Heart left ventricle (tissue), 16 donors: ENCODE data around the gene MS4A10. TPM values are rescaled to one million over a fixed set of nuclear protein-coding genes. Genes with fewer than 3 reads are reported as not detected.

Source experiments
- ATAC-seq, 4 donors: fragments of 200-7000 bp; cut with Tn5 transposase; one replicate each; pipeline ENCODE4 v1.9.1; 2020 to 2022; ENCODE audit warnings: moderate library complexity in 4 of 4, mild to moderate bottlenecking in 3 of 4, moderate number of reproducible peaks in 1 of 4
- DNase-seq, 5 donors: peaks; one replicate each; pipeline ENCODE4 v3.0.0-alpha.2; 2020
- H3K27ac ChIP-seq, 12 donors: fragments of 200-600 bp; sonication (generic) in 4 of 12; one replicate each; pipeline versions ENCODE4 v1.5.0 to v1.8.0; 2016 to 2022; ENCODE audit warnings: mild to moderate bottlenecking in 2 of 12
- H3K27me3 ChIP-seq, 9 donors: fragments of 200-600 bp; sonication (generic) in 2 of 9; one replicate each; pipeline versions ENCODE4 v1.5.1 to v1.8.0; 2016 to 2022; ENCODE audit warnings: mild to moderate bottlenecking in 3 of 9
- H3K36me3 ChIP-seq, 9 donors: fragments of 200-600 bp; sonication (generic) in 2 of 9; one replicate each; pipeline versions ENCODE4 v1.5.0 to v1.8.0; 2018 to 2022; ENCODE audit warnings: mild to moderate bottlenecking in 2 of 9
- H3K4me1 ChIP-seq, 12 donors: fragments of 200-600 bp; sonication (generic) in 4 of 12; one replicate each; pipeline versions ENCODE4 v1.5.0 to v1.8.0; 2016 to 2022; ENCODE audit warnings: mild to moderate bottlenecking in 3 of 12
- H3K4me3 ChIP-seq, 12 donors: fragments of 200-600 bp; sonication (generic) in 4 of 12; one replicate each; pipeline versions ENCODE4 v1.5.0 to v1.8.0; 2017 to 2022; ENCODE audit warnings: mild to moderate bottlenecking in 9 of 12, moderate library complexity in 4 of 12
- H3K9me3 ChIP-seq, 12 donors: fragments of 200-600 bp; sonication (generic) in 4 of 12; one replicate each; pipeline versions ENCODE4 v1.5.0 to v1.8.0; 2016 to 2022; ENCODE audit warnings: mild to moderate bottlenecking in 1 of 12
- POLR2A ChIP-seq, 2 donors: fragments of 450-650 bp; IDR thresholded peaks; one replicate each; pipeline ENCODE4 v1.6.1; 2017; ENCODE audit warnings: antibody characterized with exemption in 2 of 2, mild to moderate bottlenecking in 2 of 2, moderate library complexity in 2 of 2
- WGBS, 4 donors: extraction: QIAGEN DNeasy Blood & Tissue Kit in 2 of 4; methylation state at CpG; one replicate each; pipeline versions ENCODE4 v1.1.5 to v1.1.7; 2013 to 2018; 5-methylcytosine and 5-hydroxymethylcytosine counted together
- intact Hi-C, 10 donors: fragments of 100-400 bp; cut with DNase I; formaldehyde crosslinking; loops; one replicate each; pipeline versions ENCODE4 v1.11.1 to v1.14.2; 2022
- polyA plus RNA-seq, 2 donors: library from polyadenylated mRNA; stranded (reverse); fragments of 200-250 nt; gene quantifications; one replicate each; pipeline ENCODE4 v1.2.3, GENCODE V29; 2013
- total RNA-seq, 9 donors: library from RNA; depleted of rRNA in 2 of 9; stranded (reverse); fragments of >200 nt in 2 of 9; fragmentation: NEBNext Ultra II Directional in 3 of 9; extraction: Animal tissue kit (Norgen Biotek cat#: 25700) in 3 of 9; gene quantifications; one replicate each; pipeline versions ENCODE4 v1.1.0 to v1.2.4, GENCODE V29; 2016 to 2023
- TF ChIP-seq, protein P1 (sequence below), 12 donors: fragments of 200-600 bp; sonication (generic) in 4 of 12; IDR thresholded peaks; one replicate each; pipeline versions ENCODE4 v1.5.0 to v1.8.0; 2018 to 2022; ENCODE audit warnings: antibody characterized with exemption in 12 of 12, mild to moderate bottlenecking in 5 of 12
- donor health status: ischemic (EF 13 %, LVEDD 7.1; RV severe dilation, severe dysfunction).
- donor health status: healthy with polysubstance abuse.
- donor health status: DM: no; HTN: yes; CAD: no.
- donor health status: DM: no; HTN: no; CAD: no.
- donor health status: ischemic (EF 25% LVEDD 6.9; RV normal size, moderate dysfunction).
- donor health status: ischemic (EF 25% LVEDD 5.7; RV mildly dilated, moderate dysfunction).
- donor health status: healthy.
- donor health status: DM: yes; HTN: yes; CAD: no.
- donor health status: ischemic (EF 35%, LVEDD 5.7; RV mildly dilated, moderate dysfunction).
- donor health status: nonischemic (EF 11% LVEDD 7.7; RV severe dilation, severe dysfunction).
- donor health status: DM: yes; HTN: yes; CAD: no.
- donor health status: PGD.
- donor health status: ischemic (EF 29% LVEDD 5.4; RV normal size, mild dysfunction).
- donor health status: nonischemic (EF 23%, LVEDD 6.1; RV moderate dilation, normal function).

MS4A10 gene
- total and polyA plus RNA-seq, 11 donors: not detected

DNA sequence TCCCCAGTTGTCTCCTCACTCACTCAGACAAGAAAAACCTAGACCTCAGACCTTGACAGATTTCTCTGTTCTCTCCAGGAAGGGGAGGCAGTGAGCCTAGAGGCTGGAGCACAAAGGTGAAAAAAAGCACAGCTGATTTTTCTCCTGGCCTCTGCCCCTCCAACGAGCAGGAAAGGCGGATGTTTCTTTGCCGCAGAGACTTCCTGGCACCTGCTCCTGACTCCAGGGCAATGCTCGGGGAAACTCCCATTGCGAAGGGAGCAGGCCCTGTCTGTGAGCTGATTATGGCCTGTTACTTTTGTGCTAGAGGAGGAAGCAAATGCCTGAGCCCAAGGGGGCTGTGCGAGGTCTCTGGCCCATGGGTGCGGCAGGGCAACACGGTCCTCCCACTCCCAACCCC lies 25.4 kb downstream of the MS4A10 start:
- Histone ChIP-seq H3K9me3 (no peaks in the 10 kb centered on the region), H3K36me3 (no peaks in the 10 kb centered on the region), H3K4me1 (peaks cover 0 to 5% (median 0%) of the 10 kb centered on the region in 12 donors), H3K27me3 (no peaks in the 10 kb centered on the region), H3K4me3 (no peak overlapping the region), H3K27ac (peak overlapping the region in 1 of 12 donors; percentile 48)
- ATAC-seq (peak in 2 of 4 donors; percentile 48 to 54), DNase-seq (no peak)
- intact Hi-C loops: no loop called here
- TF ChIP-seq, protein P1, sequence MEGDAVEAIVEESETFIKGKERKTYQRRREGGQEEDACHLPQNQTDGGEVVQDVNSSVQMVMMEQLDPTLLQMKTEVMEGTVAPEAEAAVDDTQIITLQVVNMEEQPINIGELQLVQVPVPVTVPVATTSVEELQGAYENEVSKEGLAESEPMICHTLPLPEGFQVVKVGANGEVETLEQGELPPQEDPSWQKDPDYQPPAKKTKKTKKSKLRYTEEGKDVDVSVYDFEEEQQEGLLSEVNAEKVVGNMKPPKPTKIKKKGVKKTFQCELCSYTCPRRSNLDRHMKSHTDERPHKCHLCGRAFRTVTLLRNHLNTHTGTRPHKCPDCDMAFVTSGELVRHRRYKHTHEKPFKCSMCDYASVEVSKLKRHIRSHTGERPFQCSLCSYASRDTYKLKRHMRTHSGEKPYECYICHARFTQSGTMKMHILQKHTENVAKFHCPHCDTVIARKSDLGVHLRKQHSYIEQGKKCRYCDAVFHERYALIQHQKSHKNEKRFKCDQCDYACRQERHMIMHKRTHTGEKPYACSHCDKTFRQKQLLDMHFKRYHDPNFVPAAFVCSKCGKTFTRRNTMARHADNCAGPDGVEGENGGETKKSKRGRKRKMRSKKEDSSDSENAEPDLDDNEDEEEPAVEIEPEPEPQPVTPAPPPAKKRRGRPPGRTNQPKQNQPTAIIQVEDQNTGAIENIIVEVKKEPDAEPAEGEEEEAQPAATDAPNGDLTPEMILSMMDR (IDR thresholded peaks at IDR 0.05): no peak
- 30 to 58% (median 42%) methylated on average over 3 to 8 of the region's 8 CpGs for WGBS, 4 donors

DNA sequence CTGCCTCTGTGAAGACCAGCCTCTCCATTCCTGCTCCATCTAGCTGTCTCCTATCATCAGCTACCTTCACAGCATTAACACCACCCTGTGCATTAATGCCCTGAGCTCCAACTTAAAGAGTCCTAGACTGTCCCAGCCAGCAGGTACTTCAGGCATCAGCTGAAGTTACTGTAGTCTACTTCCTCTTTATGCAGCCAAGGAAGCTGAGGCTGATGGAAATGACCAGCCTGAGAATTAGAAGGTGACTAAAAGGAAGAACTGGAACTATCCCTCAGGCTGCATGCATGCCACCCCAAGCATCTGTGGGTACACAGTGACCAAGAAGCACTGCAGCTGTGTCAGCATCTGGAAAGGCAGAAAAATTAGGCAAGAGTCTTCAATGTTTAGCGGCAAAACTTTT lies 28.2 kb downstream of the MS4A10 start:
- Histone ChIP-seq H3K27me3 (no peaks in the 10 kb centered on the region), H3K4me3 (no peak overlapping the region), H3K4me1 (peaks cover 0 to 5% (median 0%) of the 10 kb centered on the region in 12 donors), H3K36me3 (no peaks in the 10 kb centered on the region), H3K9me3 (peaks cover 0 to 15% (median 11%) of the 10 kb centered on the region in 12 donors), H3K27ac (no peak overlapping the region)
- no peak for TF ChIP-seq POLR2A (IDR thresholded peaks at IDR 0.05)
- TF ChIP-seq, protein P1 (IDR thresholded peaks at IDR 0.05): no peak
- intact Hi-C loops: no loop called here
- DNase-seq (no peak), ATAC-seq (no peak)
- 86 to 100% (median 89%) methylated on average over 1 of the region's 1 CpG for WGBS, 4 donors

GRCh38 chr11:60814112-60814511 lies 29.0 kb downstream of the MS4A10 start:
- intact Hi-C loops: no loop called here
- no peak for DNase-seq
- TF ChIP-seq, protein P1 (IDR thresholded peaks at IDR 0.05): no peak
- no peak for TF ChIP-seq POLR2A (IDR thresholded peaks at IDR 0.05)

DNA sequence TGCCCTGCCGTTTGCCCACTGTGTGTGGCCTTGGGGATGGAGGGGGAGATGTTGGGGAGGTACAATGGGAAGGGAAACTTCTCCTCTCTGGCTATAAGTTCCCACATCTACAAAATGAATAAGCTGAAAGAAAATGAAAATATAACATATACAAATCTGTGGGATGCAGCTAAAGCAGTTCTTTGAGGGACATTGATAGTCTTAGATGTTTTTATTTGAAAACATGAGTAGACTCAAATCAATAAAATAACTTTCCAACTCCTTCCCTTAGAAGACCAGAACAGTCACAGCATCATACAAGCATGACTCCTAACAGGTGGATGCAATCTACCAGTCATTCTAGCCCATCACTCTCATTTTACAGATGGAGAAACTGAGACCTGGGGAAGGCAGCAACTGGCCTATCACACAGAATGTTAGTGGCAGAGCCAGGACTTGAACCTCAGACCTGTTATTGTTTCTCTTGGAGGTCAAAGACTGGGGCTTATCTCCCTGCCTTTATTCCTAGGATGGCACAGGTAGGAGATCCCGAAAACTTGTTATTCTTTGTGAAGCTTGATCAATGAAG lies 31.5 kb downstream of the MS4A10 start:
- Histone ChIP-seq H3K4me1 (no peaks in the 10 kb centered on the region), H3K27me3 (no peaks in the 10 kb centered on the region), H3K9me3 (peaks cover 0 to 15% (median 11%) of the 10 kb centered on the region in 12 donors), H3K36me3 (no peaks in the 10 kb centered on the region), H3K27ac (no peak overlapping the region), H3K4me3 (no peak overlapping the region)
- TF ChIP-seq POLR2A (IDR thresholded peaks at IDR 0.05): no peak
- TF ChIP-seq, protein P1 (IDR thresholded peaks at IDR 0.05): no peak
- intact Hi-C loops: no loop called here
- 91 to 92% (median 91%) methylated on average over 2 of the region's 2 CpGs for WGBS, 4 donors
- DNase-seq (no peak), ATAC-seq (no peak)

More at GRCh38 chr11:60814112-60814511, 29.0 kb downstream of the MS4A10 start:
- 78 to 94% (median 92%) methylated on average over 2 of the region's 2 CpGs for WGBS, 4 donors
- Histone ChIP-seq H3K4me3 (no peak overlapping the region), H3K4me1 (peaks cover 0 to 5% (median 0%) of the 10 kb centered on the region in 12 donors), H3K36me3 (no peaks in the 10 kb centered on the region), H3K27me3 (no peaks in the 10 kb centered on the region), H3K27ac (no peak overlapping the region), H3K9me3 (peaks cover 0 to 15% (median 11%) of the 10 kb centered on the region in 12 donors)
- ATAC-seq: no peak
